Loucy (cell line): Measurements from ENCODE around the gene GRK2.

Source experiments
- EZH2phosphoT487 ChIP-seq: fragments of 200-600 bp; IDR thresholded peaks from 2 replicates; pipeline ENCODE4 v1.6.1; 2018; ENCODE audit warnings: antibody characterized with exemption, mild to moderate bottlenecking, moderate library complexity, borderline replicate concordance
- TF ChIP-seq, protein P1 (sequence below): fragments of 200-600 bp; sonication (generic); conservative IDR thresholded peaks from 2 replicates; pipeline ENCODE4 v1.5.1; 2014; ENCODE audit warnings: mild to moderate bottlenecking, antibody characterized with exemption, low read length

- TF ChIP-seq, protein P1, sequence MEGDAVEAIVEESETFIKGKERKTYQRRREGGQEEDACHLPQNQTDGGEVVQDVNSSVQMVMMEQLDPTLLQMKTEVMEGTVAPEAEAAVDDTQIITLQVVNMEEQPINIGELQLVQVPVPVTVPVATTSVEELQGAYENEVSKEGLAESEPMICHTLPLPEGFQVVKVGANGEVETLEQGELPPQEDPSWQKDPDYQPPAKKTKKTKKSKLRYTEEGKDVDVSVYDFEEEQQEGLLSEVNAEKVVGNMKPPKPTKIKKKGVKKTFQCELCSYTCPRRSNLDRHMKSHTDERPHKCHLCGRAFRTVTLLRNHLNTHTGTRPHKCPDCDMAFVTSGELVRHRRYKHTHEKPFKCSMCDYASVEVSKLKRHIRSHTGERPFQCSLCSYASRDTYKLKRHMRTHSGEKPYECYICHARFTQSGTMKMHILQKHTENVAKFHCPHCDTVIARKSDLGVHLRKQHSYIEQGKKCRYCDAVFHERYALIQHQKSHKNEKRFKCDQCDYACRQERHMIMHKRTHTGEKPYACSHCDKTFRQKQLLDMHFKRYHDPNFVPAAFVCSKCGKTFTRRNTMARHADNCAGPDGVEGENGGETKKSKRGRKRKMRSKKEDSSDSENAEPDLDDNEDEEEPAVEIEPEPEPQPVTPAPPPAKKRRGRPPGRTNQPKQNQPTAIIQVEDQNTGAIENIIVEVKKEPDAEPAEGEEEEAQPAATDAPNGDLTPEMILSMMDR, result no peak
- TF ChIP-seq EZH2phosphoT487, result no peak
Observed at GRCh38 chr11:67266449-67267187, at the start of gene GRK2.
